SK-N-SH treated with all-trans-retinoic acid at 6 μM for 48 hours (cell line): ENCODE measurements around the gene AKTIP.

ENCODE experiments used
- POU6F1 ChIP-seq: fragments of 250-450 bp; sonication (Bioruptor Pico); IDR thresholded peaks from 2 replicates; pipeline ENCODE4 v1.8.0; 2021; ENCODE audit warnings: low read depth, mild to moderate bottlenecking, moderate library complexity, borderline replicate concordance
- RARB ChIP-seq: fragments of 250-450 bp; sonication (Bioruptor Pico); IDR thresholded peaks from 2 replicates; pipeline ENCODE4 v1.8.0; 2021; ENCODE audit warnings: mild to moderate bottlenecking, moderate library complexity
- ZNF70 ChIP-seq: fragments of 450-650 bp; formaldehyde crosslinking; IDR thresholded peaks from 2 replicates; pipeline ENCODE4 v1.5.0; 2020; ENCODE audit warnings: mild to moderate bottlenecking, moderate library complexity
- TF ChIP-seq, protein P1 (sequence below): fragments of 250-450 bp; sonication (Bioruptor Pico); IDR thresholded peaks from 2 replicates; pipeline ENCODE4 v1.8.0; 2020; ENCODE audit warnings: mild to moderate bottlenecking, moderate library complexity, borderline replicate concordance

GRCh38 chr16:53529513-53529912 is 26.5 kb upstream of the AKTIP start:
- TF ChIP-seq, protein P1, sequence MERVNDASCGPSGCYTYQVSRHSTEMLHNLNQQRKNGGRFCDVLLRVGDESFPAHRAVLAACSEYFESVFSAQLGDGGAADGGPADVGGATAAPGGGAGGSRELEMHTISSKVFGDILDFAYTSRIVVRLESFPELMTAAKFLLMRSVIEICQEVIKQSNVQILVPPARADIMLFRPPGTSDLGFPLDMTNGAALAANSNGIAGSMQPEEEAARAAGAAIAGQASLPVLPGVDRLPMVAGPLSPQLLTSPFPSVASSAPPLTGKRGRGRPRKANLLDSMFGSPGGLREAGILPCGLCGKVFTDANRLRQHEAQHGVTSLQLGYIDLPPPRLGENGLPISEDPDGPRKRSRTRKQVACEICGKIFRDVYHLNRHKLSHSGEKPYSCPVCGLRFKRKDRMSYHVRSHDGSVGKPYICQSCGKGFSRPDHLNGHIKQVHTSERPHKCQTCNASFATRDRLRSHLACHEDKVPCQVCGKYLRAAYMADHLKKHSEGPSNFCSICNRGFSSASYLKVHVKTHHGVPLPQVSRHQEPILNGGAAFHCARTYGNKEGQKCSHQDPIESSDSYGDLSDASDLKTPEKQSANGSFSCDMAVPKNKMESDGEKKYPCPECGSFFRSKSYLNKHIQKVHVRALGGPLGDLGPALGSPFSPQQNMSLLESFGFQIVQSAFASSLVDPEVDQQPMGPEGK, result no peak
- TF ChIP-seq RARB (no peak), POU6F1 (CRISPR knock-in tag) (no peak), ZNF70 (CRISPR knock-in tag) (no peak)
